Stimulated activated naive CD8-positive, alpha-beta T cell treated with anti-CD3 and anti-CD28 coated beads, Interleukin-15, Interleukin-2, amounts not matched to agents 100 ng/mL and 50 ng/mL, for 24 hours (primary cell): ENCODE data around the gene KIT.

Source experiments
- H3K27ac Mint-ChIP-seq: one replicate; pipeline ENCODE4 v1.8.0; 2021; ENCODE audit warnings: mild to moderate bottlenecking, mixed read lengths
- H3K27me3 Mint-ChIP-seq: one replicate; pipeline ENCODE4 v1.8.0; 2021; ENCODE audit warnings: mixed read lengths
- H3K36me3 Mint-ChIP-seq: one replicate; pipeline ENCODE4 v1.8.0; 2021; ENCODE audit warnings: low read depth, mixed read lengths
- H3K4me1 Mint-ChIP-seq: one replicate; pipeline ENCODE4 v1.8.0; 2021; ENCODE audit warnings: low read depth, mixed read lengths
- H3K4me3 Mint-ChIP-seq: one replicate; pipeline ENCODE4 v1.8.0; 2021; ENCODE audit warnings: mild to moderate bottlenecking, mixed read lengths
- H3K9me3 Mint-ChIP-seq: one replicate; pipeline ENCODE4 v1.8.0; 2021; ENCODE audit warnings: mixed read lengths

The KIT gene

DNA sequence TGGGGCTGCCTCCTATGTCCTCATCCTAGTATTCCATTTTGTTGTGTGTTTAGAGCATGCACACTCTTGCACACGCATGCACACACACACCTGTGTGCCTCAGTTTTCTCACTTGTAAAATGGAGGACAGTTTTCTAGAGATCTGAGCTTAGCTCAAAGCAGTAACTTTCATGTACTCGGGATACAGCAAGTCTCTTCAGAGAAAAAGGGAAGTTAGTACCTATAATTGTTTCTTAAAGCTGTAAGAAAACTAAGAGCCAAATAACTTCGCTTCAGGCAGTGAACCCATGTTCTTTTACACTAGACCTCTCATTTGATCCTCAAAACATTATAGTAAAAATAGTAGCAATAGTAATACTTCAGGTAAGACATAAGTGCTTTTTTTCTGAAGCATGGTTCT, 49.6 kb downstream of the KIT start:
- Mint-ChIP-seq H3K27ac (no peak overlapping the region), H3K9me3 (no peaks in the 10 kb centered on the region), H3K4me3 (no peak overlapping the region), H3K36me3 (no peaks in the 10 kb centered on the region), H3K4me1 (peaks cover 11% of the 10 kb centered on the region), H3K27me3 (no peaks in the 10 kb centered on the region)

- Mint-ChIP-seq H3K4me1 (peaks cover 11% of the 10 kb centered on the region), H3K4me3 (no peak overlapping the region), H3K27ac (no peak overlapping the region), H3K9me3 (no peaks in the 10 kb centered on the region), H3K27me3 (no peaks in the 10 kb centered on the region), H3K36me3 (no peaks in the 10 kb centered on the region)
Measured at GRCh38 chr4:54708339-54709279, 50.9 kb downstream of the KIT start.

DNA sequence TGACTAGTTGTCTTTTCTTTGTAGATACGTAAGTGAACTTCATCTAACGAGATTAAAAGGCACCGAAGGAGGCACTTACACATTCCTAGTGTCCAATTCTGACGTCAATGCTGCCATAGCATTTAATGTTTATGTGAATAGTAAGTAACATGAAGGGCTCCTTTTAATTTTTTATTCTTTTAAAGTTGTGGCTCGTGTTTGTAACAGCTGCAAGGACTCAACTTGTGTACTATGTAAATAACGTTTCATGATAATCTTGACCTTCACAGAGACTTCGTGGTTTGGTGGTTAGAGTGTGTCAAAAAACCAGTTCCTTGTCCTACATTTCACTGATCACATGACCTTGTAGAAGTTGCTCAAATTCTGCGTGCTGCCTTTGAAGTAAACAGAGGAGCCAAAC, 51.6 kb downstream of the KIT start:
- Mint-ChIP-seq H3K4me1 (peaks cover 11% of the 10 kb centered on the region), H3K9me3 (no peaks in the 10 kb centered on the region), H3K27me3 (no peaks in the 10 kb centered on the region), H3K4me3 (no peak overlapping the region), H3K36me3 (no peaks in the 10 kb centered on the region), H3K27ac (no peak overlapping the region)

DNA sequence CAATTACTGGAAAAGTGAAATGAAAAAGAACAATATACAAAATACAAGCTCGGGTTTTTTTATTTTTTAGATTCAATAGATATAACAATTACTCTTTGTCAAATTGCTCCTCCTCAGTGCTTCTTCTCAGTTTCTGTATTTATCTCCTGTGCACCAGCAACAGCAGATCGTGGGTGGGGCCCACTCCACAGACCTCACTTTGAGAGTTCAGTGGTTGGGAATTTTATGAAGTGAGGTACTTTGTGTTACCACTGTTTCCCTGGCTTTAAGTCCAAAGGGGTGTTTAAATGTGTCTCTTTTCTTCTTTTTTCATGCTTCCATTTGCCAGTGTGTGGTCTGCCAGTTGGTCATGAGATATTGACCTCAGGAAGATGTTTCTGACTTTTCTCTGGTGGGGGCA, 54.4 kb downstream of the KIT start:
- Mint-ChIP-seq H3K27me3 (no peaks in the 10 kb centered on the region), H3K4me3 (no peak overlapping the region), H3K27ac (no peak overlapping the region), H3K4me1 (peaks cover 11% of the 10 kb centered on the region), H3K9me3 (no peaks in the 10 kb centered on the region), H3K36me3 (no peaks in the 10 kb centered on the region)

DNA sequence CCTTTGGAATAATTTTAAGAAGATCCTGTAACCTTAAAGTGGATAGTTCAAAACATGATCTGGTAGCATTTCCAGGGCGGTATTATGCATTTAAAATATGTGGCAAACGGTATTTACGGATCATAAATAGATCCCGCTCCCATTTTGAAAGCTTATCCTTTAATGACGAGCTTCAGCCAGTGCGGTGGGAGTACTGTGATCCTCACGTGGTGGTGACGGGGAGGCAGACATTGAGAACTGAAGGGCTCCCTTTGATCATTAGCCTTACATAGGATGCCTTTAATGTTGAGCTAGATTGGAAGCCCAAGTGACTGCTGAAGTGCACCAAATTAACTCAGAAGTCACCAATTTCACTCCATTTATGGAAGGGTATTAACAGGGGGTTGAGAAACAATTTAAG, 56.9 kb downstream of the KIT start:
- Mint-ChIP-seq H3K27me3 (no peaks in the 10 kb centered on the region), H3K27ac (no peak overlapping the region), H3K9me3 (no peaks in the 10 kb centered on the region), H3K4me1 (peaks cover 3% of the 10 kb centered on the region), H3K4me3 (no peak overlapping the region), H3K36me3 (no peaks in the 10 kb centered on the region)

- Mint-ChIP-seq H3K4me1 (no peaks in the 10 kb centered on the region), H3K27me3 (no peaks in the 10 kb centered on the region), H3K27ac (no peak overlapping the region), H3K9me3 (no peaks in the 10 kb centered on the region), H3K36me3 (no peaks in the 10 kb centered on the region), H3K4me3 (no peak overlapping the region)
Measured at GRCh38 chr4:54716478-54717065, 58.8 kb downstream of the KIT start.

- Mint-ChIP-seq H3K4me3 (no peak overlapping the region), H3K27ac (no peak overlapping the region), H3K36me3 (no peaks in the 10 kb centered on the region), H3K27me3 (no peaks in the 10 kb centered on the region), H3K4me1 (no peaks in the 10 kb centered on the region), H3K9me3 (no peaks in the 10 kb centered on the region)
Measured at GRCh38 chr4:54717694-54718093, 59.9 kb downstream of the KIT start.

- H3K4me1 Mint-ChIP-seq = no peaks in the 10 kb centered on the region
- no peaks in the 10 kb centered on the region for H3K9me3 Mint-ChIP-seq
- no peaks in the 10 kb centered on the region for H3K27me3 Mint-ChIP-seq
- no peak overlapping the region for H3K27ac Mint-ChIP-seq
- no peak overlapping the region for H3K4me3 Mint-ChIP-seq
- H3K36me3 Mint-ChIP-seq = no peaks in the 10 kb centered on the region
Measured at GRCh38 chr4:54719378-54719777, 61.6 kb downstream of the KIT start.

DNA sequence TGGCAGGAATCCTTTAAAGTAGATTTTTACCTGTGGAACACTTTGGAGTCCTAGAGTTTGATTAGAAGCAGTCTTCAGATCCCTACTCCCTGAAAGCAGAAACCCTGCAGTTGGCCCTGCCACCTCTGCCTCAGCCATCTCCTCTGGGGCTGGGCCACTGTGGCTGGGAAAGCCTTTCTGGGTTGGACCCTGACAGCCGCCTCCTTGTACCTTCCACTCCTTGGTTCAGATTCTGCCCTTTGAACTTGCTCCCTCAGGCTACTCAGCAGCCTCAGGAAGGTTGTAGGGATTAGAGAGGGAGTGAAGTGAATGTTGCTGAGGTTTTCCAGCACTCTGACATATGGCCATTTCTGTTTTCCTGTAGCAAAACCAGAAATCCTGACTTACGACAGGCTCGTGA, 65.5 kb downstream of the KIT start:
- H3K27ac Mint-ChIP-seq = no peak overlapping the region
- H3K27me3 Mint-ChIP-seq = no peaks in the 10 kb centered on the region
- peaks cover 4% of the 10 kb centered on the region for H3K4me1 Mint-ChIP-seq
- H3K9me3 Mint-ChIP-seq = no peaks in the 10 kb centered on the region
- H3K4me3 Mint-ChIP-seq = no peak overlapping the region
- no peaks in the 10 kb centered on the region for H3K36me3 Mint-ChIP-seq

DNA sequence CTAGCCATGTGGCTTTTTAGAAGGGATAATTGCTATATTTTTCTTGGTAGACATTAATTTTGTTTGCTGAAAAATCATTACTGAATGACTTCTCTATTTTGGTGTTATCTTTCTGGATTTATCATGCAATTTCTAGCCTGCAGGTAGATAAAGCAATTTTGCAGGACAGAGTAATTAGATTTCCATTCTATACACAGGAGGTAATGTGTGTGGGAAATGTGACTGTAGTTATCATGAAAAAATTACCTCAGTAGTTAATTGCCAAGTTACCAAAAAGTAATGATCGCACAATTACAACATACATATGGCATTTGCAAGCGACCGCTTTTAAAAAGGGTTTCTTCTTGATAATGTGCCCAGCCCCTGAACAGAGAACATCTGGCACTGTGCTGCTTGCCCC, 66.1 kb downstream of the KIT start:
- Mint-ChIP-seq H3K4me1 (peaks cover 4% of the 10 kb centered on the region), H3K4me3 (no peak overlapping the region), H3K9me3 (no peaks in the 10 kb centered on the region), H3K36me3 (no peaks in the 10 kb centered on the region), H3K27ac (no peak overlapping the region), H3K27me3 (no peaks in the 10 kb centered on the region)

GRCh38 chr4:54726907-54727306, 69.2 kb downstream of the KIT start:
- H3K4me1 Mint-ChIP-seq = peaks cover 4% of the 10 kb centered on the region
- no peaks in the 10 kb centered on the region for H3K27me3 Mint-ChIP-seq
- no peaks in the 10 kb centered on the region for H3K36me3 Mint-ChIP-seq
- no peak overlapping the region for H3K4me3 Mint-ChIP-seq
- H3K9me3 Mint-ChIP-seq = no peaks in the 10 kb centered on the region
- H3K27ac Mint-ChIP-seq = no peak overlapping the region

- H3K27ac Mint-ChIP-seq = no peak overlapping the region
- no peaks in the 10 kb centered on the region for H3K36me3 Mint-ChIP-seq
- H3K9me3 Mint-ChIP-seq = no peaks in the 10 kb centered on the region
- H3K4me1 Mint-ChIP-seq = peaks cover 4% of the 10 kb centered on the region
- no peak overlapping the region for H3K4me3 Mint-ChIP-seq
- H3K27me3 Mint-ChIP-seq = no peaks in the 10 kb centered on the region
Measured at GRCh38 chr4:54727346-54727745, 69.6 kb downstream of the KIT start.

DNA sequence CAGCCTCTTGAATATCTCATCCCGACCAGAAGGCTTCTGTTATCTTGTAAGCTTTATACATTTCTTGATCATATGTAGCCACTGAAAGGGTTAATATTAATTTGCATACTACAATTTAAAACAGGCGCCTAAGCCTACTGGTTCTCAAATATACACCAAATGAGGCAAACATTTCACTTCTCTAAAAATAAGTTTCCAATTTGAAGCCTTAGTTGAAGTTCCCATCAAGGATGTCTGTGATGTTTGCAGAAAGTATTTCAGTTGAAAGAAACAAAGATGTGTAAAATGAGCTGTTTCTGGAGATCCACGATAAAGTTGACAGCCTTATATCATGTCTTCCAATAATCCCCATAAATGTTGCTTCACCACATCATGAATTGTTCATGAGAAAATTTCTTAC, 70.6 kb downstream of the KIT start:
- Mint-ChIP-seq H3K27ac (no peak overlapping the region), H3K4me3 (no peak overlapping the region)

DNA sequence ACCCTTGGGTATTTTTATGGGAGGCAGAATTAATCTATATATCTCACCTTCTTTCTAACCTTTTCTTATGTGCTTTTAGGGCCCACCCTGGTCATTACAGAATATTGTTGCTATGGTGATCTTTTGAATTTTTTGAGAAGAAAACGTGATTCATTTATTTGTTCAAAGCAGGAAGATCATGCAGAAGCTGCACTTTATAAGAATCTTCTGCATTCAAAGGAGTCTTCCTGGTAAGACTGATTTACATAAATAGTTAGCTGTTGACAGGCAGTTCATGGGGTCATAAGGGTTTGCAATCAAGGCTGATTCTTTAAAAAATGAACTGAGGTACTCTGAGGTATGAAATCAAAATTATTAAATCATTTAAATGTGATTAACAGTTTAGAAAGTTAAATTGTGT, 71.5 kb downstream of the KIT start:
- Mint-ChIP-seq H3K27ac (no peak overlapping the region), H3K27me3 (no peaks in the 10 kb centered on the region), H3K9me3 (no peaks in the 10 kb centered on the region), H3K4me3 (no peak overlapping the region), H3K36me3 (no peaks in the 10 kb centered on the region), H3K4me1 (peaks cover 4% of the 10 kb centered on the region)

More for the DNA sequence above, 70.6 kb downstream of the KIT start:
- peaks cover 4% of the 10 kb centered on the region for H3K4me1 Mint-ChIP-seq
- no peaks in the 10 kb centered on the region for H3K27me3 Mint-ChIP-seq
- no peaks in the 10 kb centered on the region for H3K9me3 Mint-ChIP-seq
- no peaks in the 10 kb centered on the region for H3K36me3 Mint-ChIP-seq

DNA sequence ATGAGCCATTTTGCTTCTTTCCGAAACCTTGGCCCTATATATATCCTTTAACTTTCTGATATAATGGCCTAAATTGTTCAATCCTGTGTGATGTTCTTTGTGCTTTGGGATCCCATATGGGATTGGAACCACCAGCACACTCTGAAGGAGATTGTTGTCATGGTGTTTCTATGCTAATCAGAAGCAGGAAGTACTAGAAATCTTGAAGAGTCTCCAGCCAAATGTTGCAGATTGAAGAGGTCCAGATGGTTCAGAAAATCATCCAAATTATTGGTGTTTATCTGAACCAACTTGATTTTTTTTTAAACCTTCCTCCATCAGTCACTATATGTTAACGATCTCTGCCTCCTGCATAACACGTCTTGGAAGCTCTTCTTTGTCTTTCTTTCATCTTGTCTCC, 72.8 kb downstream of the KIT start:
- H3K27ac Mint-ChIP-seq = no peak overlapping the region
- no peaks in the 10 kb centered on the region for H3K9me3 Mint-ChIP-seq
- H3K36me3 Mint-ChIP-seq = no peaks in the 10 kb centered on the region
- H3K4me3 Mint-ChIP-seq = no peak overlapping the region
- H3K4me1 Mint-ChIP-seq = peaks cover 4% of the 10 kb centered on the region
- no peaks in the 10 kb centered on the region for H3K27me3 Mint-ChIP-seq

DNA sequence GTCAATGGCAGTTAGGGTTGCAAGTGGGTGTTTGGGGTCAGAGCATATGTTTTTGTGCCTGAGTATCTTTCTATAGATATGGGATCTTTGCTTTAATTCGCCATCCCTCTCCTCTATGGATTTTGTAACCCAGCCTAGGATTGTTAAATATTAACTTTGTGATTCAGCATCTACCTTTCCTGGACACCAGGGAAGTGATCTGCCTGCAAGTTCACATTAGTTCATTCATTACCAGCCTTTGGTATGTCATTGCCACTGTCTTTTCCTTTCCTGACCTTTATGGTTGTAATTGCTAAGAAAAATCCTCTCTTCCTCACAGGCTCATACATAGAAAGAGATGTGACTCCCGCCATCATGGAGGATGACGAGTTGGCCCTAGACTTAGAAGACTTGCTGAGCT, 73.8 kb downstream of the KIT start:
- H3K4me3 Mint-ChIP-seq = no peak overlapping the region
- no peak overlapping the region for H3K27ac Mint-ChIP-seq
- no peaks in the 10 kb centered on the region for H3K27me3 Mint-ChIP-seq
- no peaks in the 10 kb centered on the region for H3K36me3 Mint-ChIP-seq
- peaks cover 4% of the 10 kb centered on the region for H3K4me1 Mint-ChIP-seq
- H3K9me3 Mint-ChIP-seq = no peaks in the 10 kb centered on the region
